ENCODE data around the gene ARHGAP26. TPM values are rescaled to one million over a fixed set of nuclear protein-coding genes. Genes with fewer than 3 reads are reported as not detected.

The ARHGAP26 gene
- polyA plus RNA-seq, 1 donor (not counting 4 experiments of a cell fraction or from before 2014, with no cell fraction given), result 3.9 TPM

DNA sequence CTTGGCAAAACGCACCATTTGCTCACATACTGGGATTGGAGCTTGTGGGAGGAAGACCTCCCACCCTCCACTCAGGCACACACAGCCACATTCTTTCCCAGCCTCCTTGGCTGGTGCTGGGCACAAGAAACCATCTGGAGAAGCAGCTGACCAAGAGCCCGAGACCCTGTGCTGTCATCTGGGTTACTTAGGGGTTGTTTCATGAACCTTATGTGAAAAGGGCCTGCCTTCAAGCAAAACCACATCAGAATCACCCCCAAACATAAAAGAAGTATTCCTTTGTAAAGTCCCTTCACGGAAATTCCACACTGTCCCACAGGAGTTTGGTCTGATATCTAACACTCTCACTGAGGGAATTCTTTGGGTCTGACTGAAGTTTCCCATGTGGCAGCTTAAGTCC is 461.2 kb downstream of the ARHGAP26 start:
- TF ChIP-seq, protein P1, sequence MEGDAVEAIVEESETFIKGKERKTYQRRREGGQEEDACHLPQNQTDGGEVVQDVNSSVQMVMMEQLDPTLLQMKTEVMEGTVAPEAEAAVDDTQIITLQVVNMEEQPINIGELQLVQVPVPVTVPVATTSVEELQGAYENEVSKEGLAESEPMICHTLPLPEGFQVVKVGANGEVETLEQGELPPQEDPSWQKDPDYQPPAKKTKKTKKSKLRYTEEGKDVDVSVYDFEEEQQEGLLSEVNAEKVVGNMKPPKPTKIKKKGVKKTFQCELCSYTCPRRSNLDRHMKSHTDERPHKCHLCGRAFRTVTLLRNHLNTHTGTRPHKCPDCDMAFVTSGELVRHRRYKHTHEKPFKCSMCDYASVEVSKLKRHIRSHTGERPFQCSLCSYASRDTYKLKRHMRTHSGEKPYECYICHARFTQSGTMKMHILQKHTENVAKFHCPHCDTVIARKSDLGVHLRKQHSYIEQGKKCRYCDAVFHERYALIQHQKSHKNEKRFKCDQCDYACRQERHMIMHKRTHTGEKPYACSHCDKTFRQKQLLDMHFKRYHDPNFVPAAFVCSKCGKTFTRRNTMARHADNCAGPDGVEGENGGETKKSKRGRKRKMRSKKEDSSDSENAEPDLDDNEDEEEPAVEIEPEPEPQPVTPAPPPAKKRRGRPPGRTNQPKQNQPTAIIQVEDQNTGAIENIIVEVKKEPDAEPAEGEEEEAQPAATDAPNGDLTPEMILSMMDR (optimal IDR thresholded peaks at IDR 0.05 in 1 of 3, IDR thresholded peaks at IDR 0.05 in 1 of 3, conservative IDR thresholded peaks at IDR 0.05 in 1 of 3; ENCODE audit: extremely low read depth in 1 of 3, insufficient read depth in 2 of 3, low read length in 3 of 3), result no peak
- no peak for TF ChIP-seq EZH2 (IDR thresholded peaks at IDR 0.05; ENCODE audit: low read length)
- Histone ChIP-seq H2AFZ (ENCODE audit: control insufficient read depth, low read length) (no peak overlapping the region), H3K27me3 (ENCODE audit: control insufficient read depth, extremely low read depth, insufficient read depth, low read length) (no peaks in the 10 kb centered on the region), H4K20me1 (ENCODE audit: control insufficient read depth, extremely low read depth, insufficient read depth, low read length) (no peaks in the 10 kb centered on the region), H3K27ac (ENCODE audit: control insufficient read depth, insufficient read depth, low read length) (no peak overlapping the region), H3K4me2 (ENCODE audit: control insufficient read depth, extremely low read depth, insufficient read depth, low read depth, low read length) (no peak overlapping the region), H3K79me2 (ENCODE audit: control insufficient read depth, insufficient read depth, low read length) (no peaks in the 10 kb centered on the region), H3K9me1 (ENCODE audit: control insufficient read depth, extremely low read depth, insufficient read depth, low read length) (no peaks in the 10 kb centered on the region), H3K4me3 (ENCODE audit: control insufficient read depth in 2 of 3, extremely low read depth in 1 of 3, insufficient read depth in 2 of 3, low read depth in 1 of 3, low read length in 3 of 3) (no peak overlapping the region), H3K36me3 (ENCODE audit: control insufficient read depth in 2 of 2, extremely low read depth in 1 of 2, insufficient read depth in 2 of 2, low read length in 2 of 2) (no peaks in the 10 kb centered on the region), H3K9me3 (ENCODE audit: control insufficient read depth, low read depth, low read length) (no peaks in the 10 kb centered on the region), H3K4me1 (ENCODE audit: control insufficient read depth, extremely low read depth, insufficient read depth, low read length) (peaks cover 45% of the 10 kb centered on the region), H3K9ac (ENCODE audit: control insufficient read depth, extremely low read depth, insufficient read depth, low read length) (no peak overlapping the region)
- FAIRE-seq, result no peak
- dilution Hi-C loops (cut with MboI; ENCODE audit: extremely low pct_ligation_motif_present, low sequenced_read_pairs), result no loop called here
- DNase-seq (ENCODE audit: low read depth, low spot score), result no peak

DNA sequence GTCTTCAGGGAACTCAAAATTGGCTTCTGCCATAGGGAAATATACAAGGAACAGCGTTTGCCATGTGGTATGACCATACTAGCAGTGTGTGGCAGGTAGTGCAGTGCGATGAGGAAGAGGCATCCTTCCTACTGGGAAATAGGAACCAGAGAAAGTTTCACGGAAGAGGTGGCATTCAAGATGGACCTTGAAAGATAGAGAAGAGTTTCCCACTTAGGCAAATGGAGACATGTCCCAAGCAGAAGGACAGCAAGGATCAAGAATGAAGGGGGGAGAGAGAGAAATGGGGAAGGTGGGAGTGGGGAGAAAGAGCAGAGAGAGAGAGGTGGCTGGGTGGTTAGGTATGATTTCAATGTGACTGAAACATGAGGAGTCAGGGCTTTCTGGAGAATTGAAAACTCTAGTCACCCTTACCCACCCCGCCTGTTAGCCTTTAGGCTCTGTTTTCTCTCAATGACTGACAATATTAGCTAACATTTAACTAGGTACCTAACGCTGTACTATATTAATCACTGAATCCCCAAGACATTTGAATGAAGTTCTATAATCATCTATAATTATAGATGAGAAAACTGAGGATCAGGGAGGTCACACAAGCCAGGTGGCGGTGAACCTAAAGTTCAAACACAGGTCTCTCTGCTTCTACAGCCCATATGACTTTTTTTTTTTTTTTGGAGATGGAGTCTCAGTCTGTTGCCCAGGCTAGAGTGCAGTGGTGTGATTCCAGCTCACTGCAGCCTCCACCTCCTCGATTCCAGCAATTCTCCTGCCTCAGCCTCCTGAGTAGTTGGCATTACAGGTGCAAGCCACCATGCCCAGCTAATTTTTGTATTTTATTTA is 462.0 kb downstream of the ARHGAP26 start:
- Histone ChIP-seq H3K4me3 (ENCODE audit: control insufficient read depth in 2 of 3, extremely low read depth in 1 of 3, insufficient read depth in 2 of 3, low read depth in 1 of 3, low read length in 3 of 3) (no peak overlapping the region), H3K79me2 (ENCODE audit: control insufficient read depth, insufficient read depth, low read length) (no peaks in the 10 kb centered on the region), H3K27ac (ENCODE audit: control insufficient read depth, insufficient read depth, low read length) (no peak overlapping the region), H3K27me3 (ENCODE audit: control insufficient read depth, extremely low read depth, insufficient read depth, low read length) (no peaks in the 10 kb centered on the region), H3K9me1 (ENCODE audit: control insufficient read depth, extremely low read depth, insufficient read depth, low read length) (no peaks in the 10 kb centered on the region), H3K9me3 (ENCODE audit: control insufficient read depth, low read depth, low read length) (no peaks in the 10 kb centered on the region), H2AFZ (ENCODE audit: control insufficient read depth, low read length) (no peak overlapping the region), H3K9ac (ENCODE audit: control insufficient read depth, extremely low read depth, insufficient read depth, low read length) (no peak overlapping the region), H3K4me2 (ENCODE audit: control insufficient read depth, extremely low read depth, insufficient read depth, low read depth, low read length) (no peak overlapping the region), H3K36me3 (ENCODE audit: control insufficient read depth in 2 of 2, extremely low read depth in 1 of 2, insufficient read depth in 2 of 2, low read length in 2 of 2) (no peaks in the 10 kb centered on the region), H3K4me1 (ENCODE audit: control insufficient read depth, extremely low read depth, insufficient read depth, low read length) (peaks cover 38% of the 10 kb centered on the region), H4K20me1 (ENCODE audit: control insufficient read depth, extremely low read depth, insufficient read depth, low read length) (no peaks in the 10 kb centered on the region)
- TF ChIP-seq EZH2 (IDR thresholded peaks at IDR 0.05; ENCODE audit: low read length), result no peak
- TF ChIP-seq, protein P1 (optimal IDR thresholded peaks at IDR 0.05 in 1 of 3, IDR thresholded peaks at IDR 0.05 in 1 of 3, conservative IDR thresholded peaks at IDR 0.05 in 1 of 3; ENCODE audit: extremely low read depth in 1 of 3, insufficient read depth in 2 of 3, low read length in 3 of 3), result no peak
- FAIRE-seq (no peak), DNase-seq (ENCODE audit: low read depth, low spot score) (no peak)
- dilution Hi-C loops (cut with MboI; ENCODE audit: extremely low pct_ligation_motif_present, low sequenced_read_pairs), result no loop called here

Measured in keratinocyte (primary cell).